ENCODE data around the gene MOB3C.
A peak's percentile ranks its signal among the peaks of the same experiment; 100 is the strongest.
"Not testable (repeated sequence)": the region's sequence is repeated elsewhere in the genome, so short reads cannot be mapped to it uniquely, and the experiment has no call there.

Gene MOB3C

GRCh38 chr1:46616277-46617107 is at the start of gene MOB3C:
Gene MOB3C, minus strand, starts transcription at chr1:46616811. Its CDS starts 3,490 bp downstream, at chr1:46613321.
- peak; percentile 54 for DNase-seq

DNA sequence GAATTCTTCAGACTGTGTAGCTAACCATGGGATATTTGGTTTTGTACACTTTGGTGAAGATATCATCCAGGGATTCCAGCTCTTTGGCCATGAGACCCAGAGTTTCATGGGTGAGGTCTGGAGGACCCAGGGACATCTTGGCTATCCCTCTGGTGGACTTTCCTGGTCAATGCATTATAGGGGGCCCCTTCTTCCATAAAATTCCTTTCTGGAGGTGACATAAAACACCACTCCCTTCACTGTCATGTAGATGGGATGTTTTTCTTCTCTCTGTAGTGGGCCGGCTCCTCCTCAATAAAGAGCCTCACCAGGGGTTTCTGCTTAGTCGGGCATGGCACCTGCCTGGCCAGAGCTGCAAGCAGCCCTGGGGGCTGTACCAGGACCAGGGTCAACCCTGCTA is 49.4 kb upstream of the MOB3C start:
- no peak for DNase-seq

- not testable (repeated sequence) for DNase-seq
Observed at GRCh38 chr1:46662919-46663318, 46.3 kb upstream of the MOB3C start.

GRCh38 chr1:46660116-46660515 is 43.5 kb upstream of the MOB3C start:
- not testable (repeated sequence) for DNase-seq

GRCh38 chr1:46659307-46659870 is 42.8 kb upstream of the MOB3C start:
- DNase-seq, result no peak

DNA sequence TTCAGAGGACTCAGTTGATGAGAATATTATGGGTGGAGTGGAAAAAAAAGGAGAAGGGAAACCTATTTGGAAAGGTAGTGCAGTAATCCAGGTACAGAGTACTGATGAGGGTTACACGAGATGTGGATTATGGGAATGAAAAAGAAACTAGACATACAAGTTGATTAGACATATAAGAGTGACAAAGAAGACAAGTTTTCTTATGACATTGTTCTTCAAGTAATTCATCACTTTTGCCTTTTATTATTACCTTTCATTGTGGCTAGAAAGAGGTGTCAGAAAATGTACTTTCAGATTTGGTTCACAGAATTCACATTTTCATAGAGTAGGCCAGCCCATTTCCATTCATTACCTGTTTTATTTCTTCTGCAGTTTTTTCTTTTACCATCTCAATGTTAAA is 41.2 kb upstream of the MOB3C start:
- no peak for DNase-seq

GRCh38 chr1:46656643-46657042 is 40.0 kb upstream of the MOB3C start:
- no peak for DNase-seq

GRCh38 chr1:46655848-46656247 is 39.2 kb upstream of the MOB3C start:
- no peak for DNase-seq

- DNase-seq, result not testable (repeated sequence)
Observed at GRCh38 chr1:46654698-46655097, 38.1 kb upstream of the MOB3C start.

DNA sequence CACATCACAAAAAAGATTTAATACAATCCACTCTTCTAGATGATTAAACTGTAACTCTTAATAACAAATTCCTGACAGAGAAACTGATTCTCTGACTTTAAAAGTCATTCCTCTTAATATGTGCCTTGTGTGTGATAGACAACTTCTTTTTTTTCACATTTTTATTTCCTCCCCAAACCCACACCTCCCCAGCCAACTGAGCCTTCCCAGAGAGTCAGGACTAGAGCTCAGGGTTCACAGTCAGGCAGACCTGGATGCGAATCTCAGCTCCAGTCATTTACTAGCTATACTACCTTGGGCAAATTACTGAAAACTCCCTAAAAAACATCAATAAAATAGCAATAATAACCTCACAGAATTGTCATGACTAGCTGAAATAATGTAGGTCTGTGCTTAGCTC is 37.4 kb upstream of the MOB3C start:
- no peak for DNase-seq

- DNase-seq, result no peak
Observed at GRCh38 chr1:46653405-46653958, 36.9 kb upstream of the MOB3C start.

- DNase-seq, result no peak
Observed at GRCh38 chr1:46652321-46653100, 35.9 kb upstream of the MOB3C start.

DNA sequence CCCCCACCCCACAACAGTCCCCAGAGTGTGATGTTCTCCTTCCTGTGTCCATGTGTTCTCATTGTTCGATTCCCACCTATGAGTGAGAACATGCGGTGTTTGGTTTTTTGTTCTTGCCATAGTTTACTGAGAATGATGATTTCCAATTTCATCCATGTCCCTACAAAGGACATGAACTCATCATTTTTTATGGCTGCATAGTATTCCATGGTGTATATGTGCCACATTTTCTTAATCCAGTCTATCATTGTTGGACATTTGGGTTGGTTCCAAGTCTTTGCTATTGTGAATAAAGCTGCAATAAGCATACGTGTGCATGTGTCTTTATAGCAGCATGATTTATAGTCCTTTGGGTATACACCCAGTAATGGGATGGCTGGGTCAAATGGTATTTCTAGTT is 34.5 kb upstream of the MOB3C start:
- DNase-seq, result not testable (repeated sequence)

DNA sequence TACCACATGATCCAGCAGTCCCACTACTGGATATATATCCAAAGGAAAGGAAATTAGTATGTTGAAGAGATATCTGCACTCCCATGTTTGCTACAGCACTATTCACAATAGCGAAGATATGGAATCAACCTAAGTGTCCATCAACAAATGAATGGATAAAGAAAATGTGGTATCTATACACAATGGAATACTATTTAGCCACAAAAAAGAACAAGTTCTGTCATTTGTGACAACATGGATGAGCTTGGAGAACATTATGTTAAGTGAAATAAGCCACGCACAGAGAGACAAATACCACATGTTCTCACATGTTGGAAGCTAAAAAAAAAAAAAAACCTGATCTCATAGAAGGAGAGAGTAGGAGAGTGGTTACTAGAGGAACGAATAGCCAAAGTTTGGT is 33.9 kb upstream of the MOB3C start:
- no peak for DNase-seq

GRCh38 chr1:46649764-46650163 is 33.2 kb upstream of the MOB3C start:
- DNase-seq, result no peak

DNA sequence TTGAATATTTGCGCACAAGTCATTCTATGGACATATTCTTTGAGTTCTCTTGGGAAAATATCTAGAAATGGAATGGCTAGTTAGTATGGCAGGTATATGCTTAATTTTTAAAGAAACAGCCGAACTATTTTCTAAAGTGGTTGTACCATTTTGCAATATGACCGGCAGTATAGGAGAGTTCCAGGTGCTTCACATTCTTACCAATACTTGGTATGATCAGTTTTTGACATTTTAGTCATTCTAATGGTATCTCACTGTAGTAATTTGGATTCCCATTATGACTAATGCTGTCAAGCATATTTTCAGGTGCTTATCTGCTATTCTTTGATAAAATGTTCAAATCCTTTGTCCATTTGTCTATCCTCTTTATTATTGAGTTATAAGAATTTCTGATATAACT is 31.0 kb upstream of the MOB3C start:
- DNase-seq, result no peak

DNA sequence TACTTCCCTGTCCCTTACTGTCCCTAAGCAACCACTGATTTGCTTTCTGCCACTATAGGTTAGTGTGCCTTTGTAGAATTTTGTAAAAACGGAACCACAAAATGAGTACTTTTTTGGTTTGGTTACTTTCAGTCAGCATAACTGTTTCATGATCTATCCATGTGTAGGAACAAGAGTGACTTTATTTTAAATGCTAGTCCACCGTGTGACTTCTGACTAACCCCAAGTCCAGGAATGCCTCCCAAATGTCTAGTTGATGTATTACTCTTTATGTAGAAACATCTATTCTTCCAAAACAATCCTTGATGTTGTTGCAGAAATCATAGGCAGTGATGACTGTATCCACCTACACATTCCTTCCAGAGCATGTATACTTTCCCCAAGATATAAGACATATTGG is 30.2 kb upstream of the MOB3C start:
- no peak for DNase-seq

- DNase-seq, result no peak
Observed at GRCh38 chr1:46646331-46646730, 29.7 kb upstream of the MOB3C start.

- DNase-seq, result no peak
Observed at GRCh38 chr1:46645815-46646214, 29.2 kb upstream of the MOB3C start.

DNA sequence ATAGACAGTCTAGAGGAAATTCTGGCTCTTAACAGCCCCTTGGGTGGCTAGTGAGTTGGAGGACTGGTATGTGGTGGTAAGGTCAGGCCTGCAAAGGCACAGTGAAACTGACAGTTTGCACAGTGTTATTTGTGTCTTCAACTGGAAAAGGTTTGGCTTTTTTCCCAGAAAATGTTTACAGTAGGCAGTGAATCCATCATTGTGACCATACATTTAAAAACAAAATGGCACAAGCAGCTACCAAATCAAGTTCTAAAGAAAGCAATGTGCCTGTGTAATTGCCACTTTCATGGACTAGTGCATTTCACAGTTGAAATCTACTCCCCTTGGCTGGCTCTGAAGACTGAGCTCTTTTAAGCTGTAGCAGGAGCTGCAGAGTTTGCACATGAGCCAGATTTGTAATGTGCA is 26.8 kb upstream of the MOB3C start:
- DNase-seq, result peak; percentile 68

DNA sequence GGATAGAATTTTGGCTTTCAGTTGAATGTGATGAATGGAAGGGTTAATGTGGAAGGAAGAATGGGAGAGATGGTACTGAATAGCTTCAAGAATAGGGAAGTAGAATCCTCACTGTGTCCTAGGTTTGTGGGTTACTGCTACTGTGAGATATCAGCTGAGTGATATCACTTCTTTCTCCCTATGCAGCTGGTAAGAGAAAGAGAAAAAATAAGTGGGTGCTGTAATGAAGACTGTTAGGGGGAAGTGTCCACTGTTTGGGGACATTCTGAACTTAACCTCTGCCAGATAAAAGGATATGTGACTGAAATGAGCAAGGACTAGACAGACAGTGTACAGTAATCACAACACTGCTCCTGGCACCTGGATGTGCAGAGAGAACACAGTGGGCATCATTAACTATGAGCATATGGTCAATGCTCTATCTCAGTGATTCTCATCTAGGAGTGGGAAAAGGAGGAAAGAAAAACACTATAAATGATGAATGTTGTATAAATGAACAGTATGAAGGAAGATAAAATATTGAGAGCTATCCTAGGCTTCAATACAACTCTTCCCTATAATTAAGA is 25.6 kb upstream of the MOB3C start:
- no peak for DNase-seq

DNA sequence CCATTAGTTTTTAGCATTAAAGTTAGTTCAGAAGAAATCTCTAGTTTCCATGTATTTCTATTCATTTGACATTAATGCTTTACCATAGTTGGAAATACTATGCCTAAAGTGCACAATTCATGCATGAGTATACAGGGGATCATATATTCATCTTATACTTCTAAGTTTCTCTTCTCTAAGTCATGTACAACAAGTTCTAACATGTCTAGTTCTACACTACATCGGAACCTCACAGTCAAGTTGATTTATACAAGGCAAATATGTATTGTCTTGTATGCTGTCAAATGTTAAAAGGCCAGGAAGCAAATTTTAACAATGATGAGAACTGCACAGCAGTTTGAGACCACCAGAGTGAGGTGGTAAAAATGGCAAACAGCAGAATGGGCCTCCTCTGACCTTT is 22.9 kb upstream of the MOB3C start:
- no peak for DNase-seq

- DNase-seq, result no peak
Observed at GRCh38 chr1:46638921-46639320, 22.3 kb upstream of the MOB3C start.

Measured in amniotic stem cell (primary cell).